ENCODE data around the gene MAML3. TPM values are rescaled to one million over a fixed set of nuclear protein-coding genes. Genes with fewer than 3 reads are reported as not detected.
"Not testable (repeated sequence)": the region's sequence is repeated elsewhere in the genome, so short reads cannot be mapped to it uniquely, and the experiment has no call there.

MAML3 gene
- total RNA-seq, 1 experiment from 2014 or later: 14.8 TPM

- DNase-seq (ENCODE audit: extremely low read depth, low read depth): no peak
Measured at GRCh38 chr4:139972305-139972704, 181.7 kb downstream of the MAML3 start.

GRCh38 chr4:139971111-139971510 lies 182.9 kb downstream of the MAML3 start:
- DNase-seq (ENCODE audit: extremely low read depth, low read depth): no peak

- no peak for DNase-seq (ENCODE audit: extremely low read depth, low read depth)
Measured at GRCh38 chr4:139969635-139970266, 184.2 kb downstream of the MAML3 start.

GRCh38 chr4:139968831-139969230 lies 185.2 kb downstream of the MAML3 start:
- no peak for DNase-seq (ENCODE audit: extremely low read depth, low read depth)

GRCh38 chr4:139966383-139966782 lies 187.6 kb downstream of the MAML3 start:
- DNase-seq (ENCODE audit: extremely low read depth, low read depth): no peak

GRCh38 chr4:139965789-139966188 lies 188.2 kb downstream of the MAML3 start:
- DNase-seq (ENCODE audit: extremely low read depth, low read depth): no peak

- DNase-seq (ENCODE audit: extremely low read depth, low read depth): no peak
Measured at GRCh38 chr4:139963708-139964107, 190.3 kb downstream of the MAML3 start.

- DNase-seq (ENCODE audit: extremely low read depth, low read depth): no peak
Measured at GRCh38 chr4:139962130-139962684, 191.8 kb downstream of the MAML3 start.

GRCh38 chr4:139961344-139961946 lies 192.5 kb downstream of the MAML3 start:
- no peak for DNase-seq (ENCODE audit: extremely low read depth, low read depth)

- no peak for DNase-seq (ENCODE audit: extremely low read depth, low read depth)
Measured at GRCh38 chr4:139959396-139959795, 194.6 kb downstream of the MAML3 start.

GRCh38 chr4:139958739-139959098 lies 195.3 kb downstream of the MAML3 start:
- DNase-seq (ENCODE audit: extremely low read depth, low read depth): no peak

- no peak for DNase-seq (ENCODE audit: extremely low read depth, low read depth)
Measured at GRCh38 chr4:139957986-139958738, 195.8 kb downstream of the MAML3 start.

GRCh38 chr4:139957065-139957464 lies 196.9 kb downstream of the MAML3 start:
- DNase-seq (ENCODE audit: extremely low read depth, low read depth): no peak

GRCh38 chr4:139956507-139957017 lies 197.4 kb downstream of the MAML3 start:
- DNase-seq (ENCODE audit: extremely low read depth, low read depth): no peak

GRCh38 chr4:139955600-139955999 lies 198.4 kb downstream of the MAML3 start:
- DNase-seq (ENCODE audit: extremely low read depth, low read depth): no peak

- no peak for DNase-seq (ENCODE audit: extremely low read depth, low read depth)
Measured at GRCh38 chr4:139954512-139954911, 199.5 kb downstream of the MAML3 start.

GRCh38 chr4:139951021-139951420 lies 203.0 kb downstream of the MAML3 start:
- DNase-seq (ENCODE audit: extremely low read depth, low read depth): no peak

- no peak for DNase-seq (ENCODE audit: extremely low read depth, low read depth)
Measured at GRCh38 chr4:139950568-139950967, 203.4 kb downstream of the MAML3 start.

GRCh38 chr4:139944916-139945315 lies 209.1 kb downstream of the MAML3 start:
- DNase-seq (ENCODE audit: extremely low read depth, low read depth): not testable (repeated sequence)

GRCh38 chr4:139943277-139943676 lies 210.7 kb downstream of the MAML3 start:
- no peak for DNase-seq (ENCODE audit: extremely low read depth, low read depth)

GRCh38 chr4:139942241-139942640 lies 211.7 kb downstream of the MAML3 start:
- no peak for DNase-seq (ENCODE audit: extremely low read depth, low read depth)

Measured in NCI-H460 (cell line).